SK-N-SH (cell line): Measurements from ENCODE around the gene PAQR5. TPM values are rescaled to one million over a fixed set of nuclear protein-coding genes. Genes with fewer than 3 reads are reported as not detected.

ENCODE experiments used
- CTCF ChIA-PET: fragments of 300-600, 350-600 bp; formaldehyde crosslinking; extraction: SDS; loops from one replicate; lab custom pipeline; 2021; lab: Yijun Ruan, JAX
- POLR2A ChIA-PET: fragments of 350-600 bp; sonication (Branson Sonifier 250); formaldehyde crosslinking; extraction: SDS; loops from one replicate; lab custom pipeline; 2020; ENCODE audit warnings: antibody characterized with exemption, inconsistent platforms; lab: Yijun Ruan, JAX
- DNase-seq: peaks from one replicate; pipeline ENCODE4 v3.0.0; 2012
- H2AFZ ChIP-seq: fragments of 200-600 bp; sonication (generic); 2 replicates; pipeline ENCODE4 v1.8.1; 2016; ENCODE audit warnings: antibody characterized with exemption, mild to moderate bottlenecking, low read depth
- H3F3A ChIP-seq: fragments of 200-600 bp; sonication (generic); replicated peaks from 2 replicates; pipeline ENCODE3; 2016; ENCODE audit warnings: antibody characterized with exemption, mild to moderate bottlenecking; ENCODE audit not compliant: insufficient read depth
- H3K27ac ChIP-seq, 2 experiments: fragments of 200-500 bp in 1 of 2; fragments of 200-600 bp in 1 of 2; sonication (Bioruptor generic) in 1 of 2; sonication (generic), shearing (Covaris generic) in 1 of 2; 2 replicates each; pipeline versions ENCODE4 v1.5.1 to v1.6.1; 2014 to 2016; ENCODE audit warnings: low read depth in 2 of 2, inconsistent platforms in 1 of 2, low read length in 1 of 2, mild to moderate bottlenecking in 1 of 2, mixed read lengths in 1 of 2
- H3K27me3 ChIP-seq: fragments of 200-600 bp; sonication (generic), shearing (Covaris generic); 2 replicates; pipeline ENCODE4 v1.6.1; 2016; ENCODE audit warnings: mixed run types; ENCODE audit not compliant: insufficient read depth
- H3K36me3 ChIP-seq, 2 experiments: fragments of 200-500 bp in 1 of 2; fragments of 200-600 bp in 1 of 2; sonication (Bioruptor generic) in 1 of 2; sonication (generic) in 1 of 2; replicated peaks in 1 of 2; 2 replicates each; pipeline versions ENCODE3 to v1.5.1; 2014 to 2016; ENCODE audit warnings: low read length in 1 of 2, mild to moderate bottlenecking in 1 of 2; ENCODE audit not compliant: insufficient read depth in 2 of 2, control insufficient read depth in 1 of 2
- H3K4me1 ChIP-seq, 2 experiments: fragments of 200-500 bp in 1 of 2; fragments of 200-600 bp in 1 of 2; sonication (Bioruptor generic) in 1 of 2; sonication (generic), shearing (Covaris generic) in 1 of 2; 2 replicates each; pipeline versions ENCODE4 v1.5.1 to v1.6.1; 2014 to 2016; ENCODE audit warnings: low read depth in 1 of 2, low read length in 1 of 2, mixed run types in 1 of 2; ENCODE audit not compliant: insufficient read depth in 2 of 2, control insufficient read depth in 1 of 2
- H3K4me2 ChIP-seq: fragments of 200-600 bp; sonication (generic), shearing (Covaris generic); 2 replicates; pipeline ENCODE4 v1.6.1; 2017; ENCODE audit warnings: mixed run types
- H3K4me3 ChIP-seq, 2 experiments: fragments of 200-500 bp in 1 of 2; fragments of 200-600 bp in 1 of 2; sonication (Bioruptor generic) in 1 of 2; sonication (generic), shearing (Covaris generic) in 1 of 2; 2 replicates each; pipeline versions ENCODE4 v1.5.1 to v1.8.1; 2014 to 2016; ENCODE audit warnings: low read depth in 2 of 2, inconsistent platforms in 1 of 2, low read length in 1 of 2, mild to moderate bottlenecking in 1 of 2, mixed read lengths in 1 of 2, moderate library complexity in 1 of 2
- H3K79me2 ChIP-seq: fragments of 200-600 bp; sonication (generic); 2 replicates; pipeline ENCODE4 v1.8.1; 2017; ENCODE audit warnings: mild to moderate bottlenecking; ENCODE audit not compliant: insufficient read depth
- H3K9ac ChIP-seq: fragments of 200-600 bp; sonication (generic); 2 replicates; pipeline ENCODE4 v1.6.1; 2017; ENCODE audit warnings: mixed run types
- H3K9me2 ChIP-seq: fragments of 200-600 bp; sonication (generic); 2 replicates; pipeline ENCODE4 v1.6.1; 2017; ENCODE audit warnings: mixed run types
- H3K9me3 ChIP-seq: fragments of 200-600 bp; sonication (generic); 2 replicates; pipeline ENCODE4 v1.6.1; 2017; ENCODE audit warnings: mixed run types, mild to moderate bottlenecking, moderate library complexity
- H4K20me1 ChIP-seq: fragments of 200-600 bp; sonication (generic); 2 replicates; pipeline ENCODE4 v1.6.1; 2017; ENCODE audit warnings: mild to moderate bottlenecking, mixed run types; ENCODE audit not compliant: insufficient read depth
- ELF1 ChIP-seq: IDR thresholded peaks from 2 replicates; pipeline ENCODE4 v1.4.0; 2012
- FOXM1 ChIP-seq: IDR thresholded peaks from 2 replicates; pipeline ENCODE4 v1.4.0; 2012; ENCODE audit warnings: low read depth, mild to moderate bottlenecking
- GATA2 ChIP-seq: sonication (generic); formaldehyde crosslinking; IDR thresholded peaks from 2 replicates; pipeline ENCODE4 v1.5.0; 2020; ENCODE audit warnings: mild to moderate bottlenecking, missing genetic modification reagents
- IRF3 ChIP-seq: fragments of 150-350 bp; IDR thresholded peaks from 2 replicates; pipeline ENCODE4 v1.6.1; 2016; ENCODE audit warnings: mild to moderate bottlenecking, low read depth, low read length
- JUND ChIP-seq: IDR thresholded peaks from 2 replicates; pipeline ENCODE4 v1.4.0; 2012
- NRF1 ChIP-seq: IDR thresholded peaks from 2 replicates; pipeline ENCODE4 v1.6.1; 2012; ENCODE audit warnings: low read depth, mild to moderate bottlenecking, low read length
- POLR2AphosphoS5 ChIP-seq: IDR thresholded peaks from 2 replicates; pipeline ENCODE4 v1.6.1; 2012; ENCODE audit warnings: low read depth, low read length
- RFX5 ChIP-seq: IDR thresholded peaks from 2 replicates; pipeline ENCODE4 v1.6.1; 2012; ENCODE audit warnings: mild to moderate bottlenecking, improper control_type of control experiment, low read length
- SIN3A ChIP-seq: IDR thresholded peaks from 2 replicates; pipeline ENCODE4 v1.6.1; 2012; ENCODE audit warnings: low read depth, mild to moderate bottlenecking, low read length, moderate library complexity, borderline replicate concordance
- TAF1 ChIP-seq: IDR thresholded peaks from 2 replicates; pipeline ENCODE4 v1.6.1; 2012; ENCODE audit warnings: low read depth, mild to moderate bottlenecking, low read length, moderate library complexity, borderline replicate concordance
- ZBTB33 ChIP-seq: IDR thresholded peaks from 2 replicates; pipeline ENCODE4 v1.4.0; 2012; ENCODE audit warnings: low read depth, borderline replicate concordance
- WGBS: methylation state at CpG from one replicate; pipeline ENCODE4 v1.1.6; 2017; ENCODE audit warnings: low lambda C conversion rate; 5-methylcytosine and 5-hydroxymethylcytosine counted together
- polyA plus RNA-seq, 3 experiments: library from polyadenylated mRNA; depleted of rRNA; stranded (reverse); fragments of >200 nt; gene quantifications; 2 replicates each; pipeline ENCODE4 v1.2.3, GENCODE V29; 2012
- TF ChIP-seq, protein P1 (sequence below): IDR thresholded peaks from 2 replicates; pipeline ENCODE4; 2012

Gene PAQR5
- polyA plus RNA-seq, 1 of the 3 experiments (the other 2 are of a cell fraction), result 3.9 TPM

DNA sequence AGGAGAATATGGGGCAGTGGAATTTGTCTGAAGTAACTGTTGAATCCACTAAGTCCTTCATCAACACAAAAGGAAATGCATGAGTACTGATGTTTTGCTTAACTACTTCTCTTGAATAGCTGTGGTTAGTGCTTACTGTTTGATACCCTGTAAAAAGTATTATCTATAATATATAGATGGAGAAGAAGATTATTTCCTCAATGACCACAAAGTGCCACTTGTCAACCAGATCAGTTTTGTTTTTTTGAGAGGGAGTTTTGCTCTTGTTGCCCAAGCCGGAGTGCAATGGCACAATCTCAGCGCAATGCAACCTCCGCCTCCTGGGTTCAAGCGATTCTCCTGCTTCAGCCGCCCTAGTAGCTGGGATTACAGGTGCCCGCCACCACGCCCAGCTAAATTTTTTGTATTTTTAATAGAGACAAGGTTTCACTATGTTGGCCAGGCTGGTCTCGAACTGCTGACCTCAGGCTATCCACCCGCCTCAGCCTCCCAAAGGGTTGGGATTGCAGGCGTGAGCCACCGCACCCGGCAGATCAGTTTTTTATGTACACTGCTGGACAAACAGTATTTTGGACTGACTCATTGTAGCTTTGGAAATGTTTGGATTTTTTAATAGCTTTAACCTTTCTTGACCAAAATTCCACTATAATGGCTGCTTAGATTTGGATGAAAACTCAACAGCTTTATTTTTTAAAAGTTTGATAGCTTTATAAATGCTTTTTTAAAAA is 152.4 kb downstream of the PAQR5 start (continued):
- TF ChIP-seq IRF3, result no peak

DNA sequence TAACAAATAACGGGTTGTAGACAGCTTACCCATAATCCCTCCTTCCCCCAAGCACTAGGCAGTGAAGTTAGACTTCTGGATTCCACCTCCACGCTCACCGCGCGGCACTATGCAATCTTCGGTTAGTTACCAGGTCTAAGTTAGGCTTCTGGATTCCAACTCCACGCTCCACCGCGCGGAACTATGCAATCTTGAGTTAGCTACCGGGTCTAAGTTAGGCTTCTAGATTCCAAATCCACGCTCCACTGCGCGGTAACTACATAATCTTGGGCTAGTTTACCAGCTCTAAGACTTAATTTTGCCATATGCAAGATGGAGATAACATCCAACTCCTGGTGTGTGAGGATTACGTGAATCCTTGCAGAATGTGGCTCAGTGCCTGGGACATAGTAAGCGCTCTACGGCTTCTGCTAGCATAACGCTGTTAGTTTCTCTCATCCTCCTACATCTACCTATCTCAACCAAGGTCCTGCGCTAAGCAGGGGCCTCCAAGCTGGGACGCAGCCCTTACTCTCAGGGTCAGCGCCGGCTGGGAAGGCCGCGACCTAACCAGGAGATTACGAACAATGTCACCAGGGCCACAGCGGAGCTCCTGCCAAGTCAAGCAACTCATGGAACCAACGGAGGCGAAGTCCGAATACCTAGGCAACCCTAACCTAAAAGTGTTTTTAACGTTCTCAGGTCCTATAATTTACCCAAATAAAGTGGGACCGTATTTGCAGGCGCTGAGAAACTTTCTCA is 153.4 kb downstream of the PAQR5 start:
- Histone ChIP-seq H3K36me3 (peaks cover 41 to 45% of the 10 kb centered on the region in 2 experiments), H3F3A (peaks cover 54% of the 10 kb centered on the region), H3K9me3 (no peaks in the 10 kb centered on the region), H3K4me3 (peak overlapping the region; percentile 88 to 91), H3K79me2 (peaks cover 43% of the 10 kb centered on the region), H3K27ac (peak overlapping the region; percentile 94 to 95), H3K9me2 (no peaks in the 10 kb centered on the region), H3K4me2 (peak overlapping the region; percentile 79), H3K9ac (peak overlapping the region; percentile 96), H4K20me1 (peaks cover 42% of the 10 kb centered on the region), H2AFZ (peak overlapping the region; percentile 89), H3K4me1 (peaks cover 10 to 16% of the 10 kb centered on the region in 2 experiments; a peak in 3 of 4 replicates), H3K27me3 (no peaks in the 10 kb centered on the region)
- 14% methylated on average over 32 of the region's 32 CpGs for WGBS
- peak; percentile 30 for DNase-seq
- ChIA-PET POLR2A (interaction anchor here (0.6 to 3.2 kb wide), 12 partner anchors 10 to 1176 kb away, joined by 3 to 53 read pairs (median 3); partner anchors contain the start of gene KIF23), CTCF (interaction anchor here (0.6 to 4.1 kb wide), 6 partner anchors 10 to 393 kb away, joined by 3 to 31 read pairs (median 8); no protein-coding TSS in a partner anchor)
- TF ChIP-seq, protein P1, sequence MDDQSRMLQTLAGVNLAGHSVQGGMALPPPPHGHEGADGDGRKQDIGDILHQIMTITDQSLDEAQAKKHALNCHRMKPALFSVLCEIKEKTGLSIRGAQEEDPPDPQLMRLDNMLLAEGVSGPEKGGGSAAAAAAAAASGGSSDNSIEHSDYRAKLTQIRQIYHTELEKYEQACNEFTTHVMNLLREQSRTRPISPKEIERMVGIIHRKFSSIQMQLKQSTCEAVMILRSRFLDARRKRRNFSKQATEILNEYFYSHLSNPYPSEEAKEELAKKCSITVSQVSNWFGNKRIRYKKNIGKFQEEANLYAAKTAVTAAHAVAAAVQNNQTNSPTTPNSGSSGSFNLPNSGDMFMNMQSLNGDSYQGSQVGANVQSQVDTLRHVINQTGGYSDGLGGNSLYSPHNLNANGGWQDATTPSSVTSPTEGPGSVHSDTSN, result no peak
- TF ChIP-seq SIN3A (0 out of 2 replicates have a peak, but pooled peaks have one; percentile 23), GATA2 (CRISPR knock-in tag) (peak; percentile 51; the same call in 1 of the 2 replicates)

DNA sequence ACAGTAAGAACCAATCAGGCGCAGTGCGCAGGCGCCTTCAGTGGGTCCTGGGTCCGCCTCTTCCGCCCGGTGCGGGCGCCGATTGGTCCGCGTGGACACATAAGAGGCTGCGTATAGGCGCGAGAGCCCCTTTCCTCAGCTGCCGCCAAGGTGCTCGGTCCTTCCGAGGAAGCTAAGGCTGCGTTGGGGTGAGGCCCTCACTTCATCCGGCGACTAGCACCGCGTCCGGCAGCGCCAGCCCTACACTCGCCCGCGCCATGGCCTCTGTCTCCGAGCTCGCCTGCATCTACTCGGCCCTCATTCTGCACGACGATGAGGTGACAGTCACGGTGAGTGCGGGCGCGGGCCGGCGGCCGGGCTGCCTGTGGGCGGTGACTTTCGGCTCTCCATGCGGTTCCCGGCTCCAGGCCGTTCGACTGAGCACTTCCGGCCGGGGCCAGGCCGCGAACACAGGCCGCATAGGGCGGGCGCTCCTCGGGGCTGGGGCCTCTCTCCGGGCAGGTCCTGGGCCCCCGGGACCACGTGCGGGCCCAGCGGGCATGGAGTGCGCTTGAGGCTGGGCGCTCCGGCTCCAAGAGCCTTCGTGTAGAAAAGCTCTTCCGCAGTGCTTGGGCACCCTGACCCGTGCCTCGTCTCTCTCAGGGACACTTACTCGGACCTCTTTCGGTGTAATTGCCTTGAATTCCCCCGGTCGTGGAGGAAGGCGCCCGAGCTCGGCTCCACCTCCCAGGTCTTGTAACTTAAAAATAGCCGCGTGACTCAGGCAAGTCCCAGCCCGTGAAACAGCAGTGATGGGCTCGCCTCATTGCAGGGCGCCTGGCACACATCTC is 154.2 kb downstream of the PAQR5 start, which contains the start of gene RPLP1:
RPLP1 (plus strand) TSS at position 127 of the 830 bp plus-strand sequence; CDS start at position 258, 131 bp downstream.
- POLR2A ChIA-PET, result interaction anchor here (0.6 to 3.2 kb wide), 12 partner anchors 9 to 1175 kb away, joined by 3 to 53 read pairs (median 3); partner anchors contain the start of genes GLCE and KIF23
- H3K4me2 ChIP-seq, result peak within 1 kb of the TSS; percentile 79
- no peaks in the 10 kb centered on the region for H3K27me3 ChIP-seq
- CTCF ChIA-PET, result interaction anchor here (2.1 to 4.1 kb wide), 4 partner anchors 9 to 394 kb away, joined by 6 to 31 read pairs (median 12); no protein-coding TSS in a partner anchor
- peak; percentile 97 for DNase-seq
- H4K20me1 ChIP-seq, result peaks cover 49% of the 10 kb centered on the region
- peaks cover 37 to 45% of the 10 kb centered on the region in 2 experiments for H3K36me3 ChIP-seq
- H2AFZ ChIP-seq, result peak within 1 kb of the TSS; percentile 89
- no peaks in the 10 kb centered on the region for H3K9me2 ChIP-seq
- H3K9ac ChIP-seq, result peak within 1 kb of the TSS; percentile 96
- peak within 1 kb of the TSS; percentile 94 to 95 for H3K27ac ChIP-seq
- H3K9me3 ChIP-seq, result no peaks in the 10 kb centered on the region
- H3K79me2 ChIP-seq, result peaks cover 43% of the 10 kb centered on the region
- peak within 1 kb of the TSS; percentile 88 to 91 for H3K4me3 ChIP-seq
- peaks cover 10 to 16% of the 10 kb centered on the region in 2 experiments; a peak in 3 of 4 replicates for H3K4me1 ChIP-seq
- H3F3A ChIP-seq, result peaks cover 62% of the 10 kb centered on the region
- under 1% methylated on average over 39 of the region's 77 CpGs for WGBS
- TF ChIP-seq RFX5 (no peak), ZBTB33 (0 out of 2 replicates have a peak, but pooled peaks have one; percentile 13), POLR2AphosphoS5 (peak; percentile 100), ELF1 (peak; percentile 9; the same call in 1 of the 2 replicates), JUND (no peak), FOXM1 (0 out of 2 replicates have a peak, but pooled peaks have one; percentile 44), NRF1 (peak; percentile 78), IRF3 (no peak), TAF1 (peak; percentile 100)
- TF ChIP-seq, protein P1, result 0 out of 2 replicates have a peak, but pooled peaks have one; percentile 20
